ENCODE measurements around the gene EPAS1. TPM values are rescaled to one million over a fixed set of nuclear protein-coding genes. Genes with fewer than 3 reads are reported as not detected.

The EPAS1 gene
- total and polyA plus RNA-seq, 8 donors: 35.1 to 217 (median 117) TPM

DNA sequence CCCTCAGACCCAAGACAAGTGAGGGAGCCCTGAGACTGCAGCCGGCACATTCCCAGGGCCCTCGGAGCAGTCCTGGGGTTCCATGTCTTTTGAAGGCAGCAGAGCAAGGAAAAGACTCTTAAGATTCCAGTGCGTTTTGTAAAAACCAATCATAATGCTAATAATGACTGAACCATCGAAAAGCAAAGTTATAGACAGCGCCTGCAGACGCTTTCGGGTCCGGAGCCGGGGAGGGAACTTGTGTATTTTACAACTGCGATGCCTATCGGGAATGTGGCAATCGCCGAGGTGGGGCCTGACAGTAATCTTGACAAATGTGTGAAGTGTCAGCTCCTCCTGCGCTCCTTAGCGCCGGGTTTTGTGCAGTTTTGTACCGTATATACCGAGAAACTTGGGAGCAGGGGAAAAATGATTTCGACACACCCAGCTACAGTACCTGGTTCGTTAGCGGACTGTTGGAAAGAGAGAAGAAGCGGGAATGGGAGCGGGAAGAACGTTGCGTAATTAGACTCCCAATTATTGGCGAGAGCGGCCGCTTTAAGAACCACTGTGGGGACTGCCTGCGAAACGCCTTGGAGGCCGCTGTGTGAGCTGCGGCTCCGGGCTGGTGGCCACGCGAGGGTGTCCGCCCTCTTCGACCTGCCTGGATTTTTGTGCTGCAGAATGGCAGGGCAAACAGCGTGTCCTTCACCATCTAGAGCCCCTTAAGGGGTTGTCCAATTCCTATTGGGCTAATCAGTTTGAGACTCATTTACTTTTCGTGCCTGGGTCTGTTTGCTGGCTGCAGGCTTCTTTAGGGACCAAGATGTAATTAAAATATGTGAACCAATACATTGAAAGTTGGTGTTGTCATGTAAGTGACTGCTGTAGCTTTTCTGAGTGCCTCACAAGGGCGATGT is 2.4 kb downstream of the EPAS1 start:
- 4 to 13% (median 5%) methylated on average over 39 to 40 of the region's 40 CpGs for WGBS, 5 donors
- Histone ChIP-seq H3K4me1 (peaks cover 38 to 74% (median 62%) of the 10 kb centered on the region in 4 donors), H3K27ac (peak overlapping the region; percentile 90 to 98 (median 94)), H3K9me3 (no peaks in the 10 kb centered on the region), H3K36me3 (no peaks in the 10 kb centered on the region), H3K4me3 (peak overlapping the region; percentile 55 to 89 (median 80)), H3K27me3 (peaks cover 0 to 27% (median 3%) of the 10 kb centered on the region in 3 donors)
- TF ChIP-seq, protein P1, sequence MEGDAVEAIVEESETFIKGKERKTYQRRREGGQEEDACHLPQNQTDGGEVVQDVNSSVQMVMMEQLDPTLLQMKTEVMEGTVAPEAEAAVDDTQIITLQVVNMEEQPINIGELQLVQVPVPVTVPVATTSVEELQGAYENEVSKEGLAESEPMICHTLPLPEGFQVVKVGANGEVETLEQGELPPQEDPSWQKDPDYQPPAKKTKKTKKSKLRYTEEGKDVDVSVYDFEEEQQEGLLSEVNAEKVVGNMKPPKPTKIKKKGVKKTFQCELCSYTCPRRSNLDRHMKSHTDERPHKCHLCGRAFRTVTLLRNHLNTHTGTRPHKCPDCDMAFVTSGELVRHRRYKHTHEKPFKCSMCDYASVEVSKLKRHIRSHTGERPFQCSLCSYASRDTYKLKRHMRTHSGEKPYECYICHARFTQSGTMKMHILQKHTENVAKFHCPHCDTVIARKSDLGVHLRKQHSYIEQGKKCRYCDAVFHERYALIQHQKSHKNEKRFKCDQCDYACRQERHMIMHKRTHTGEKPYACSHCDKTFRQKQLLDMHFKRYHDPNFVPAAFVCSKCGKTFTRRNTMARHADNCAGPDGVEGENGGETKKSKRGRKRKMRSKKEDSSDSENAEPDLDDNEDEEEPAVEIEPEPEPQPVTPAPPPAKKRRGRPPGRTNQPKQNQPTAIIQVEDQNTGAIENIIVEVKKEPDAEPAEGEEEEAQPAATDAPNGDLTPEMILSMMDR (IDR thresholded peaks at IDR 0.05): no peak
- TF ChIP-seq POLR2AphosphoS5 (IDR thresholded peaks at IDR 0.05): peak in 2 of 3 donors; percentile 58 to 68
- peak; percentile 75 to 79 for DNase-seq
- intact Hi-C loops (cut with DNase I; ENCODE audit: low total_unique reads): loop anchor here (5.0 kb wide), 1 partner anchor 237 kb away; no protein-coding TSS in a partner anchor

DNA sequence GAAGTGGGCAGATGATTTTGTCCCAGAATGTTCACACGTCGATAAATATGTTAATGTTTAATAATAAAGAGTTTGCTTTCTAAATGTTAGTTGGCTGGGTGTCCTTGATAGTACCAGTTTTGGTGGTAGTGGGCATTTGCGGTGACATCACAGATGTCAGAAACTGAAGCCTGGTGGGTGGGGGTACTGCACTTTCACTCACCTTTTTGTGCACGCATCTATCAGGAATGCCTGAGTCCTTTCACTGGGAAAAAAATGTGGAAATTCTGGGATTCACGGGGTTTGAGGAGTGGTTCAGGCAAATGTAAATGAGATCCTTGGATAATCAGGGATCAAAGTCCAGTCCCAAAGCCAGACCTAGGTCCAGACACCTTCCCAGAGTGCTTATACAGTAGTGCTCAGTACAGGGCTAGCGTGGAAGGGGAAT is 3.2 kb downstream of the EPAS1 start:
- no peak for TF ChIP-seq POLR2A (IDR thresholded peaks at IDR 0.05)
- TF ChIP-seq, protein P1 (IDR thresholded peaks at IDR 0.05): no peak
- no peak for TF ChIP-seq POLR2AphosphoS5 (IDR thresholded peaks at IDR 0.05)
- no peak for TF ChIP-seq EP300 (IDR thresholded peaks at IDR 0.05)
- intact Hi-C loops (cut with DNase I; ENCODE audit: low total_unique reads): no loop called here
- Histone ChIP-seq H3K9me3 (no peaks in the 10 kb centered on the region), H3K4me1 (peaks cover 40 to 82% (median 65%) of the 10 kb centered on the region in 4 donors), H3K27ac (peak overlapping the region in 4 of 5 donors; percentile 90 to 96 (median 94)), H3K4me3 (peak overlapping the region; percentile 55 to 89 (median 80)), H3K27me3 (peaks cover 0 to 27% (median 3%) of the 10 kb centered on the region in 3 donors), H3K36me3 (no peaks in the 10 kb centered on the region)
- WGBS, 5 donors: 31 to 53% (median 43%) methylated on average over 6 of the region's 6 CpGs
- DNase-seq: peak in 1 of 2 donors; percentile 54

DNA sequence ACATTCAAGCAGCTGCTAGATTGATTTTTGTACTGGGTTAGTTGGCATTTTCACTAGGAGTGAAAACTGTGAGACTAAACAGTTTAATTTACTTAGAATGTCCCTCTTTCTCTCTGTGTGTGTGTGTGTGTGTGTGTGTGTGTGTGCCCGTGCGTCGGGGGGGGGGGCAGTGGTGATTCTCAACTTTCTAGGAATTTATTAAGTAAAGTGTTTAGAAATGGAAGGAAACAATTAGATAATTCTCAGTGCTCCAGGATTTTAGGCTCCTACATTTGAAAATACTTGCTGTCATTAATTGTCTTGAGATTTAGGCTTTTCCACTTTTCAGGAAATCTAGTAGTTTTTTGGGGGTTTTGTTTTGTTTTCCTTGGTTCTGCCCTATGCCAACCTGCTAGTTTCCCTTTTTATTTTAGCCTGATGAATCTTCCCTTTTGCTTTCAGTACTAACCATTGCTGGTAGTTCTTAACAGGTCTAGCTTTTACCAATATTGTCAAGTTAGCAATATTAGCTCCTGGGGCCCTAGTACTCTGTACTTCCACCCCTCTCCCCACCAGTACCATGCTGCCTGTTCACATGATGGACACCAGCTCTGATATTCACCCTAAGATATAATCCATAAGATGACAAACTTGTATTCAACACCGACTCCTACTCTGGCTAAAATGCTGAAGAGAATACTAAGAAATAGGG is 4.9 kb downstream of the EPAS1 start:
- H3K4me3 ChIP-seq: peak overlapping the region in 1 of 4 donors; percentile 87
- WGBS, 5 donors: 45 to 77% (median 59%) methylated on average over 4 of the region's 4 CpGs

More for the DNA sequence above, 4.9 kb downstream of the EPAS1 start:
- no peak for TF ChIP-seq POLR2A (IDR thresholded peaks at IDR 0.05)
- TF ChIP-seq, protein P1 (IDR thresholded peaks at IDR 0.05): no peak
- no peak for TF ChIP-seq EP300 (IDR thresholded peaks at IDR 0.05)
- no peak for TF ChIP-seq POLR2AphosphoS5 (IDR thresholded peaks at IDR 0.05)
- H3K4me1 ChIP-seq: peaks cover 49 to 91% (median 70%) of the 10 kb centered on the region in 4 donors
- DNase-seq: no peak
- no peaks in the 10 kb centered on the region for H3K36me3 ChIP-seq
- H3K27me3 ChIP-seq: peaks cover 0 to 27% (median 3%) of the 10 kb centered on the region in 3 donors
- no peaks in the 10 kb centered on the region for H3K9me3 ChIP-seq
- intact Hi-C loops (cut with DNase I; ENCODE audit: low total_unique reads): no loop called here
- peak overlapping the region in 3 of 5 donors; percentile 55 to 96 (median 65) for H3K27ac ChIP-seq

Data from stomach (tissue), 9 donors.